NB4 (cell line): ENCODE data around the gene GNG7.

ENCODE experiments used
- CTCF ChIP-seq: IDR thresholded peaks from one replicate; pipeline ENCODE4 v1.5.1; 2012; ENCODE audit warnings: low read depth, low read length
- MAX ChIP-seq: IDR thresholded peaks from 2 replicates; pipeline ENCODE4 v1.6.1; 2011; ENCODE audit warnings: low read depth, low read length
- POLR2A ChIP-seq: IDR thresholded peaks from 2 replicates; pipeline ENCODE4 v1.6.1; 2011; ENCODE audit warnings: mild to moderate bottlenecking; ENCODE audit not compliant: insufficient read length; ENCODE audit errors: extremely low read depth

GRCh38 chr19:2590630-2591399 lies 111.7 kb downstream of the GNG7 start:
- TF ChIP-seq POLR2A (no peak), CTCF (no peak), MAX (no peak)
